HG02870 (cell line): ENCODE data around the gene HOXB4.

Source experiments
- ATAC-seq: cut with Tn5 transposase; IDR thresholded peaks from one replicate; pipeline ENCODE4 v1.9.1; 2021; ENCODE audit warnings: mild to moderate bottlenecking, moderate library complexity; ENCODE audit not compliant: unreplicated experiment

Gene HOXB4

DNA sequence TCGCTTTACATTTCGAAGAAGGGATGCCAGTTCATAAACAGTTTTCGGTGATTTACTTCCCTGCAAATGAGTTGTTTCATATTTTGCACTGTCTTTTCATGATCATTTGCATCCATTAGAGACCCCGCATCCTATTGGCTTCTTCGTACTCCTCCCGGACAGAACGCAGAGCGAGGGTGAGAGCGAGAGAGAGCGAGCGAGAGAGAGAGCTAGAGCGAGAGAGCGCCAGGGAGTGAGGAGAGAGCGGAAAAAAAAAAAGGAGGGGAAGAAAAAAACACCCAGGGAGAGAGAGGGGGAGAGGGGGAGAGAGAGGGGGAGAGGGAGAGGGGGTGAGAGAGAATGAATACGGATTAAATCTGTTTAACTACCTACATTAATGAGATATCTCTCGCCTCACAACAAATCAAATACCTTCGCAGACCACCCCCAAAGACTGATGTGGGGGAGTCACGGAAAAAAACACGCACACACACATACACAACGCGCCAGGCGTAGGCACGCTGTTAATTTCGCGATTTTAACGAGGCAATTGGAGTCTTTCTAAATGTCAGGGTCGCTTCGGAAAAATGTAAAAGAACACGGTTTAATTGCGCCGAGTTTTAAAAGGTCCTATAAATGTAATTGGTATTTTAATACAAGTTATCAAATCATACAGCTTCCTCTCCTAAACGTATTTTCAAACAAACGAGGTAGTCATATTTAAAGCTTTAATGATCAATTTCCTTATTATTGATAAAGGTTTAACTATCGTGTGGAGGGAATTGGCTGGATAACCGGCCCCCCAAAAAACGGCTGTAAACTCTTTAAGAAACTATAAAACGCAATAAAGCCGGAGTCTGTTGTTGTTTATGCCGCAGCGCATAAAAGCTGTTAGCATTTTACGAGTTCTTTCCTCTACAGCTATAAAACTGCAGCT, 37.2 kb upstream of the HOXB4 start, which contains the start of gene HOXB8:
Gene HOXB8 (minus strand): TSS at position 246 of the 916 bp plus-strand sequence. CDS start 588 bp downstream, outside the sequence.
- ATAC-seq, result no peak

DNA sequence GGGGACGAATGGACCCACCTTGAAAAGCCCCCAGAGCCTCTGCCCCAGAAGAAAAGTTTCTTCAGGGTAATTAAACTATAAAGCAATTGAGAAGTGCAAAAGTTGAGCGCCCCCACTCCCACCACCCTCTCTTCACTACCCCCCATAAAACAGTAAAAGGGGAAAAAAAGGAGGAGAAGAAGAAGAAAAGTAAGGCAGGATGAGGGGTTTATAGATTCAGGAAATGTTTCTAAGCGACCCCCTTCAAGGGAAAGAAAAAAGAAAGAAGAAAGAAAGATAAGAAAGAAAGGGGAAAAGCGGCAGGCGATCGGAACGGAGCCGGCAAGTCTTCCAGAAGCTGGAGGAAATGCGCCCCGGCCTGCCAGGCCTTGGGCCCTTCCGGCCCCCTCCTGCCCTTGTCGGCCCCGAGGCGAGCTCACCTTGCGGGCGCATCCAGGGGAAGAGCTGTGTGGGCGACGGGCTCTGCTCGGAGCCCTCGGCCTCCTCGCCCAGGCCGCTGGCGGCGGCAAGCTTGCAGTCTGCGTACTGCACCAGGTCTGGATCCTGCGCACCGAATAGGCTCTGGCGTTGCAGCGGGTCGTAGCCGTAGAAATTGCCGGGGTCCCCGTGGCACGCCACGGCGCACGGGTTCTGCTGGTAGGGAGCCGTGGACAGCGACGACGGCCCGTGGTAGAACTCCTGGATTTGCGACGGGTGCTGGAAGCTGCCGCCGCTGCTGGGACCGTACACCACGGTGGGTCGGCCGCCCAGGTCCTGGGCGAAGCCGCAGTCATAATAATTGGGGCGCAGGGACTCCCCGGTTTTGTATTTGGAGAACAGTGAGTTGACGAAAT, 35.9 kb upstream of the HOXB4 start:
- no peak for ATAC-seq

DNA sequence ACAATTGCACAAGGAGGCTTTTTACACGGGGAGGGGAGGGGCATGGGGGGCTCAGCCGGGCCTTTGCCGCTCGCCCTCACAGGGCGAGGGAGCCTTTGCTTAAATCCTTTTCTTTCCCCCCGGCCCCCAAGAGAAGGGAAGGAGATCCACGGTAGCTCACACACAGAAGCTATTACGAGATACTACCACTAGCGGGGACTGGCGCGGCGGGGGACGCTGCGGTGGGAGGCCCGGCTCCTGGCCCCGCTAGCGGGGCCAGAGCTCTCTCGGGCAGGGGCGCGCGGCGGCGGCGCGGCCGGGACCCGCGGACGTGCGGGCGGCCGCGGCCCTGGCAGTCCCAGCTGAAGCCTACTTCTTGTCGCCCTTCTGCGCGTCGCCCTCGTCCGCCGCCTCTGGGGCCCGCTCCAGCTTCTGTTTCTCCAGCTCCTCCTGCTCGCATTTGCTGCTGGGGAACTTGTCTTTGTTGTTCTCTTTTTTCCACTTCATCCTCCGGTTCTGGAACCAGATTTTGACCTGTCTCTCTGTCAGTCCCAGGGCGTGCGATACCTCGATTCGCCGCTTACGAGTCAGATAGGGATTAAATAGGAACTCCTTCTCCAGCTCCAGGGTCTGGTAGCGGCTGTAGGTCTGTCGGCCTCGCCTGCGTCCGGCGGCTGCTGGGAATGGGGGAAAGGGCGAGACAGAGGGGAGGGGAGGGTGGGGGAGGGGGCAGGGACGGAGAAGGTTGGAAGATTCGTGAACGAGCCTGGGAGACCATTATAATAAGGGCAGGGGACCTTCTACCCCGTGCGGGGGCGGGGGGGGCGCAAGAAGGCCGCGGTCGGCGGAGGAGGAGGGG, 34.9 kb upstream of the HOXB4 start:
- no peak for ATAC-seq

DNA sequence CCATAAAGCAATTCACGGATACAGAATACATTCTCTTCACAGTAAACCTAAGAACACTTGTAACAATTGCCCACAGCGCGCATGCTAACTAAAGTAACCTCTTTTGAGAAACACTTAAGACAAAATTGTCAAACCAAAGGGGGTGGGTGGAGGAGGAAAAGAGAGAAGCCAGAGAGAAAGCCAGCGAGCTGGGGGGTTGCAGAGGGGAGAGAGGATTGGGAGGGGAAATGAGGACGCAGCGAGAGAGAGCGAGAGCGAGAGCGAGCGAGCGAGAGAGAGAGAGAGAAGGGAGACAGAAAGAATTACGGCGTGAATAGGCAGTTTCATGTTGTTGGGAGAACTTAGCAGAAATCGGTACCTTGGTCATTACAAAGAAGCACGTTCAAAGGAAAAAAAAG, 34.3 kb upstream of the HOXB4 start:
- ATAC-seq, result no peak

DNA sequence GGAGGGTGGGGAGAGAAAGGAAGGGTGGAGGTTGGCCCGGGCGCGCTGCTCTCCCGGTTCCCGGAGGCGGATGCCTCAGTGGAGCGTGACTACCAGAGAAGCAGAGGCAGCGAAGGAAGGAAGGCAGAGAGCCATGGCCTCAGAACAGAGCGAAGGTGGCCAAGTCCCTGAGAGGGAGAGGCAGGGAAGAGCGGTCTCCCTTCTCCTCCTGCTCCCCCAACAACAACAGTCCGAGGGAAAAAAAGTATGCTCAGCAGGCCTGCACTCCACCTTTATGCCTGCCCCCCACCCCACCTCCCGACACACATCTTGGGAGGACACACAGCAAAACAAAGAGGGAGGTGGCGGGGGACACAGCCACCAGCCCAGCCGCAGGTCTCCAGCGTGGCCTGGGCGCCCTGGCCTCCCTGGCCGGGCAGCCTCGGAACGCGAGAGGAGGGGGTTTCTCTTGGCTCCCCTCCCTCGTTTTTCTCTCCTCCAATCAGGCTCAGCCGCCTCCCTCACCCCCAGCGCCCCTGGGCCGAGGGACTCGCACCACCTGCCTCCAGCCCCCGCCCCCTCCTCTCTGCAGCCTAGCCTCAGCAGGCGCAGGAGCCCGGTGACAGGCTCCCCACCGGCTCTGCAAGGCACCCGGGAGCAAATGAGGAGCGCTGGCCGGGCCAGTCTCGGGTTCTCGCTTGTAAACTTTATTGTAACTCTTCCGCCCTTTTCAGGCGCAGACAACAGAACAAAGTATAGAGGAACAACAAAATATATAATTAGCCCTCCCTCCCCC, 33.7 kb upstream of the HOXB4 start:
- ATAC-seq, result no peak

DNA sequence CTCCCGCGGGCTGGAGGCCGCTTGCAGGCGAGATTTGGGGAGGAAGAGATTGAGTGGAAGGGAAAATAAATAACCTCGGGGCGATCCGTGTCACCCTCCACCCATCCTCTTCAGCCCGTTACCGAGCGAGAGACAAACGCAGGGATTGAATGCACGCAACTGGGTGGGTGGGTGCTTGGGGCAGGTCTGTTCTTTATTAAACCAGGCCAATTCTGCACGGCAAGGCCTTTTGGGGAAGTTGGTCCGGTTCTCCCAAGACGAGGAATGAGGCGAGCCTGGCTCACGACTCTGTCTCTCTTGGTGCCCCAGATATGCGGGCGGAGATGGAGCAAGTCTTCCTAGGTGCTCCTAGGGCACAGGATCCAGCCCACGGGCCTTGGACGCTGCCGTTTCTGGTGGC, 33.1 kb upstream of the HOXB4 start:
- ATAC-seq, result no peak

DNA sequence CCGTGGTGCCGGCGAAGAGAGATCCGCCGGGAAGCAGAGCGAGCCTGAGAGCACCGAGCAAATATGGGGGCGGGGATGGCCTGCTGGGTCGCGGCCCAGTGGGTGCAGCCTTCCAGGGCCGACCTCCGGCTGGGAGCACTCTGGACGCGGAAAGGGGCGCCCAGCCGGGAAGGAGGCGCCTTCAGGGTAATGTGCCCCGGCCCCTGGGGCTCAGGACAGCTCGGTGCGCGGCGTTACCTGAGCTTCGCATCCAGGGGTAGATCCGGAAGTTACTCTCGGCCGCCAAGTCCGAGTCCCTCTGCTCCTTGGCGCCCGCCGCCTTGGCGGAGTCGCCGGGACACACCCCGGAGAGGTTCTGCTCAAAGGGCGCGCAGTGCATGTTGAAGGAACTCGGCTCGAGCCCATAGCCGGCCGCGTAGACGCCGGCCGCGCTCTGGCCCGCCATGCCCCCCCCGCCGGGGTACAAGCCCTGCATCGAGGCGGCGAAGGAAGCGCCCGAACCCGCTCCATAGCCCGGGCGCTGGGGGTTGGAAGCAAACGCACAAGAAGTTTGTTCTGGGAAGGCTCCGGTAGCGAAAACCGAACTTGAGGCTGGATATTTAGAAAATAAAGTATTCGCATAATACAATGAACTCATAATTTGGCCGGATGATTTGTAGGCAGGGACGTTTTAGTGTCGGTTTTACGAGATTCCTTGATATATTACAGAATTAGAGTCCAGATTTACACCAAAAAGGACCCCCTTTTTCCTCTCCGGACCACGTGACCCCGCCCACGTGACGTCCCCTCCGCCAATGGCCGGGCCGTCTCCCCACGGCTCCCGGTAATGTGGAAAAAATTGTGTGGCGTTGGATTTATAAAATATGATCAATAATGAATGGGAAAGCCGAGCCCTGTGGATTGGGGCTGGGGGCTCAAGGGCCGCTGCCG, 32.4 kb upstream of the HOXB4 start, which contains the start of gene HOXB7:
Gene HOXB7 (minus strand): TSS at position 736 of the 930 bp plus-strand sequence. CDS start 99 bp downstream, at position 637.
- ATAC-seq, result no peak

DNA sequence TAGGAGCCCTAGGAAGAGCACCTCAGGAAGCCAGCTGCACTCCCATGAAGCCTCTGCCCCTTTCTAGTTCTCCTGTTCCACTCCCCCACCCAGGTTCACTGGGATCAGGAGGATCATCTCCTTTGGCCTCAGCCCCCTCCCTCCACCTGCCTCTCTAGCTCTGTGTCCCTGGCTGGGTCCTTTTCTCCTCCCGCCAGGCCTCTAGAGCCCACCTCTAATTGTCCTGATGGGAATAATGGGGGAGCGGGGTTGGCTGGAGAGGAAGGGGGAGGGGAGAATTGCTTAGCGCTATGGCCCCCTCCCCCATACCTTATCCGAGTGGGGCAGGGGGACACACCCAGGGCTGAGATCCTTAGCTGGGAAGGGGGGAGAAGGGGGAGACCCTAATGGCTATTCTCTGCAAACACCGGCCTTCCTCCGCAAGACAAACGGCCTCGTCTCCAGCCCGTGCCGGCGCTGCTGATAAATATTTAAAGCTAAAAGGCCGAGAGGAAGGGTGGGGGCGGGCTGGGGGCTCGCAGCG, 31.7 kb upstream of the HOXB4 start:
- no peak for ATAC-seq

DNA sequence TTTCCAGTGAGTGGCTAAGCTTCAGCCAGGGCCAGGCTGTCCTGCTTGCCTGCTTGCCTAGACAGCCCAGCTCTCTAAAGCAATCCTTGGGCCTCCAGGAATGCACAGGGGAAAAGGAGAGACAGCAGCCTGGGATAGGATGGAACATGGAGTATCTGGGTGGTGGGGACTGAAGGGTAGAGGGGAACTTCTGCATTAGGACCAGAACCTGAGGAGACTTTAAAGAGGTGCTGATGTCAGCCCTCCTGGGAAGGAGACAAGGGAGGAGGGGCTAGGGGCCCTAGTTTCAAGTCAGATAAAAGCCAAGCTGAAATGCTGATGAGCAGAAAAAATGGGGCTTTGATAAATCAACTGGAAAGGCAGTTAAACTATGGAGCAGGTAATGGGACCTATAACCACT, 30.9 kb upstream of the HOXB4 start:
- no peak for ATAC-seq

DNA sequence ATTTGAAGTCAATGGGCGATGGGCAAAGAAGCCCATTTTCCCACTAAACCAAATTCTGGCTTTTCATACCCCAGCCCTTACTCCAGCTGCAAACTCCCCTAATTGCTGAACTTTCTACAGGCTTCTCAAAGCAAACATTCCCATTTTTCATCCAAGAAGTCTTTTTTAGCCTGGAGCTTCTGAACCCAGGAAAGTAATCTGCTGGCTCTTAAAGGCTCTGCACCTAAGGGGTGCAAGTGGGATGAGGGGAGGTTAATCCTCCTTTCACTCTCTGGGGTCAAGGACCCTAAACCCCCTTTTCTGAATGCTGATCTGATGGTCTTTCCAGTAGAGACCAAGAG, 30.3 kb upstream of the HOXB4 start:
- ATAC-seq, result no peak

DNA sequence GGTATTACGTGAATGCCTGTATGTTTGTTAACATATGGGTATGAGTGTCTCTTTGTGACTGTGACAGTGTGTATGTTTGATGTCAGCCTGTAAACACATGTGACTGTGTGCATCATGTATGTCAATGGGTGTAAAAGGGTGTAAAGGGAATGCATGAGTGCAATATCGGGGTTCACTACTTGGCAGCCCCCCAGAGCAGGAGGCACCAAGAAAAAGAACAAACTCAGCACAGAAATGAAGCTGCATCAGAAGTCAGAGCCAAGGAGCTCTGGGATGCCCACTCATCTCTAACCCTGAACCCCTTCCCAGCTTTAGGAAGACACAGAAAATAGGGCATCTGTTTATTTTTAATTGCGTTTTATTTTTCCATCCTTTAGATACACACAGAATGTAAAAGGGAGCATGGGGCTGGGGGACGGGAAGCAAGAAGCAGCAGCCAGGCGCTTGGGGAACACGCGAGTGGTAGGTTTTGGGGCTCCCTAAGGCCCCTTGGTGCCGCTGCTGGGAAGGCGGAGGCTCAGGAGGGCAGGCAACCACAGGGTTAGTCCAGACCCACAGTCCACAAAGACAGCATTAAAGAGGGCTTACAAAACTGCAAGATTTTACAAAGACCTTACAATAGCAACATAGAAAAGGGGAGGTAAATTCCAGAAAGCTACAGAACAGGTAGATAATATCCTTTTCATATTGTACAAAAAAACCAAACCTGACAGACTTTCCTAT, 28.9 kb upstream of the HOXB4 start:
- no peak for ATAC-seq

DNA sequence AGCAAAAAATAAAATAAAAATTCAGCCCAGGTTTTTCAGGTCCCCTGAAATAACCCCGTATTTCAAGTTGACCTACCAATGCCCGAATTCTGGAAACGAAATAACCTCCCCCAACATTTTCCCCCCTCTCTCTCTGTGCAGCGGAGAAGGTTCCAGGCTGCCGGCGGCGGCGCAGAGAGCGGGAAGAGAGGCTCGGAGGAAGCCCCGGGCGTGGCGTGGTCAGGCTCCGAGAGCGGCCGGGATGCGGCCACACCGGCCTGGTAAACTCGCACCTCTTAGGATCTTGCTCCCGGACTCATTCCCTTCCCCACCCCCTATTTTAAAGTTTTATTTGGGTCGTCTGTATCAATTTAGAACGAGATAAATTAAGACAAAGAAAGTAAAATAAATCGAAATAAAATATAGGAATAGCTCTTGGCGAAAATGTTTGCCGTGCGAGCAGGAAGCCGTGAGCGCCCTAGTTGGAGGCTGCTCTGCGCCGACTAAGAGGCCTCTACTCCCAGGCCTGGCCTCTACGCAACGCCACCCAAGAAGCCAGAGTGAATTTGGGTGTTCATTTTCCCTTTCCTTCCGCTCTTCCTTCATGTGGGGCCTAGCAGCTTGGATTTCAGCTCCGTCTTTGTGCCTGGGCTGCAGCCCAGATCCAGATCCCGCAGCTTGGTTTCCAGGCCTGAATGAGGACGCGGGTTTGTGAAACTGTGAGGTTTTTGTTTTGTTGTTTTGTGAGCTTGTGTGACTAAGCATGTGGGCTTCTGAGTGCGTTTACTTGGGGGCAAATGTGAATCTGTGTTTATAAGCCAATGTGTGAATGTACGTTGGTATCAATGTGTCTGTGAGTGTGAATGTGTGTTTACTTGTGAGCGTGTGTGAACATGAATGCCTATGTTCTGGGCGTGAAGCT, 28.1 kb upstream of the HOXB4 start:
- no peak for ATAC-seq

DNA sequence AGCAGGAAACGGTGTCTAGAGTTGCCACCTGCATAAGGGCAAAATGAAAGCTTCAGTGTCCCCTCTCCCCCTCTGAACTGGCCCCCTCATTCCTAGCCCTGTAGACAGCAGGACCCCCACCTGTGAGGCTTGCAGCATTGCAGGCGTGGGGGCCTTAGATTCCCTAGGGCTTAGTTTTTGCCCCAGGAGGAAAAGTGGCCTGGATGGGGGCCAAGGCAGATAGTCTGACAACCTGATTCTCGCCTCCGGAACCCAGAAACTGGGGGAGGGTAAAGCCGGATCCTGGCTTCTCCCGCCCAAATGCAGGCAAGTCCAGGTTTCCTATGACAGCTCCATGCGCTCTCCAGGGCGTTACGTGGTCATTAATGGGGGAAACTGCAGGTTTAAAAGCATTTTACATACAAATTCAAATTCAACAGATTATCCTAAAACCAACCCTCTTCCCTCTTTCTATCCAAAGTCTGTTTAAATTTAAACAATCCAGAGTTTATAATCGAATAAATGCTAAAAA, 27.3 kb upstream of the HOXB4 start:
- ATAC-seq, result no peak

DNA sequence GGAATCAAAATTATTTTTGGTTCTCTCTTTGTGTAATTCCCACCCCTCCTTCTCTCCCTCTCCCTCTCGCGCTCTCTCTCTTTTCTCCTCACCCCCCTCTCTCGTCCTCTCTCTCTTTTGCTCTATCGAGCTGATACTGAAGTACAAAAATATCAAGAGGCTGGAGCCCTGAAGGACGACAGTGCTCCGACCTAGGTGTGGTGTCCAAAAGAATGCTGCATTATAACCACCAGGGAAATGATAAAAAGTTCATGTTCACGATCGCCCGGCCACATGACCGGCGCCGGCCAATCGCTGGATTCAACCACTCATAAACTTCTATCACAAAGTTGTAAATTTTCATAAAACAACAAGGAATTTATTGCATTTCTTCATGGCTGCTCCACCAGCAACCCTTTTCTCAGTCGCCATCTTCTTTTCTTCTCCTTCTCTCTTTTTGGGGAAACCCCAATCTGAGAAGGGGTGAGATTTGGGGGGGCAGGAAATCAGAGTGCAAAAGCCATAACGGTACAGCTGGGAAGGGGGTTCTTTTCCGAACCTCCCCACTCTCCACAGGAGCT, 26.7 kb upstream of the HOXB4 start, which contains the start of gene HOXB6:
Gene HOXB6 (minus strand): TSS at position 217 of the 560 bp plus-strand sequence. CDS start 6,836 bp downstream, outside the sequence.
- ATAC-seq, result no peak

DNA sequence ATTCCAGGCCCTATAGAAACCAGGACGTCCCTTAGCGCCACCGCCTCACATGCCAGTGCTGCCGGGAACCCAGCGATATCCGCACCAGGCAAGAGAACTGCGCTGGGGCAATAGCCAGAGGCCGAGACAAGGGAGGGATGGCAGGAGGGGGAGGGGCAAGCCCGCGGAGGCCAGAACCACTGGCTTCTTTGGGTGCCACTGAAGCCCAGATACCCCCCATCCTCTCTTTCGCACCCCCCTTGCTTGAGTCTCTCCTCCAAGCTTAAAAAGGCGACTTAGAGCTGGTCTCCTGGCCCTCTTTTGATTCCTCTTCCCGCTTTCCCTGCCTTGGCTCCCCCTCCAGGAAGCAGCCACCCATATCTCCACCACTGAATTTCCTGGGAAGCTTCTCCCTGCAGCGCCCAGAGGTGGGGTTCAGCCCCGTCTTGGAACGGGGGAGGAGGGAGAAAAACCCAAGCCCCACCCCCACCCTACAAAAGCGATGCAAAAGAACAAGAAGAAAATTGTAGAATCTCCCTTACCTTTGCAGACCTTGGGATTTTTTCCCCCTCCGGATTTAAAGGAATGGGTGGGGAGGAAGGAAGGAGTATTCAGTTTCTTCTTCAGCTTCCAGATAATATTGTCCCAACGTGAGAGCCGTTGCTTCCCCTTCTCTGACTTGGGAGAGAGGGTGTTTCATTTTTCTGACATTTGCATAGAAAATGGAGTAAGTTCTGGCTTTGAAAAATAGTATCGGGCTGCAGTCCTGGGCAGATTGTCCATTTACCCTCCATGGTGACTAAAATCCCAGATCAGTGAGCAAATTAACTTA, 26.0 kb upstream of the HOXB4 start:
- ATAC-seq, result no peak
